HL-60 (cell line): ENCODE data around the gene JAGN1.
"Not testable (repeated sequence)": the region's sequence is repeated elsewhere in the genome, so short reads cannot be mapped to it uniquely, and the experiment has no call there.

Experiments
- DNase-seq, 2 experiments: peaks; one replicate each; pipeline ENCODE4 v3.0.0-alpha.2; 2010 to 2020; ENCODE audit warnings: low read depth in 1 of 2, low spot score in 1 of 2
- H3K27ac ChIP-seq: fragments of 250-450 bp; sonication (Bioruptor Pico); replicated peaks from 2 replicates; pipeline ENCODE4 v1.5.1; 2020; ENCODE audit warnings: mild to moderate bottlenecking, moderate library complexity
- H3K27me3 ChIP-seq: fragments of 250-450 bp; sonication (Bioruptor Pico); 2 replicates; pipeline ENCODE4 v1.5.1; 2021; ENCODE audit warnings: mild to moderate bottlenecking, moderate library complexity; ENCODE audit not compliant: insufficient read depth, poor library complexity, severe bottlenecking
- H3K4me3 ChIP-seq: replicated peaks from 2 replicates; pipeline ENCODE4 v1.5.1; 2011; ENCODE audit warnings: mild to moderate bottlenecking, control low read depth, low read length; ENCODE audit not compliant: insufficient read depth
- CTCF ChIP-seq: IDR thresholded peaks from one replicate; pipeline ENCODE4 v1.5.1; 2011; ENCODE audit warnings: low read length, control low read depth, inconsistent platforms; ENCODE audit not compliant: insufficient read depth
- GABPA ChIP-seq: IDR thresholded peaks from 2 replicates; pipeline ENCODE4 v1.6.1; 2012; ENCODE audit warnings: low read depth
- POLR2AphosphoS5 ChIP-seq: IDR thresholded peaks from 2 replicates; pipeline ENCODE4 v1.6.1; 2012; ENCODE audit warnings: low read depth
- SPI1 ChIP-seq: IDR thresholded peaks from 2 replicates; pipeline ENCODE4 v1.6.1; 2012; ENCODE audit warnings: low read depth, mild to moderate bottlenecking, borderline replicate concordance
- TF ChIP-seq, protein P1 (sequence below): IDR thresholded peaks from 2 replicates; pipeline ENCODE4 v1.6.1; 2012; ENCODE audit warnings: low read depth; ENCODE audit not compliant: insufficient replicate concordance

Gene JAGN1

DNA sequence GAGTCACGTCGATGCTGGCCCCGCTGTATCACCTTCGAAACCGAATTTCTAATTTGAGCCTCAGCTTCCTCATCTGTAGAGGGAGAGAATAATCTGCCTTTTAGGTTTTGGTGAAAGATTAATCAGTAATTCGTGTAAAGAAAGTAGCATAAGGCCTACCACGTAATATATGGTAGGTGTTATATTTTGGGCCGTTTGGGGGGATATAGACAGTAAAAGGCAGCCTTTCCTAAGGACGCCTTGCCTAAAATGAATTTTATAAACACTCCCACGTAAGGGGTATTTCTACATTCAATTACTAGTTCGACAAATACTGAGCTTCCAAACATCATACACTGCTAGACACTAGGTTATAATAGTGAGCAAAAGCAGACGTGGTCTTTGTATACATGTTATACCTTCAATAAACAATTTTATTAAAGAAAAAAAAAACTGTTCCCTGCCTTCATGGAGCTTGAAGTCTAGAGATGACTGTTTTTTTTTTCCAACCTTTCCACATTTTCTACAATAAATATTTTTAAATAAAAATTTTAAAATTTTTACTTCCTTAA is 737 bp downstream of the JAGN1 start:
- Histone ChIP-seq H3K27me3 (no peaks in the 10 kb centered on the region), H3K4me3 (peak overlapping the region; percentile 84), H3K27ac (peak overlapping the region; percentile 96)
- no peak for DNase-seq
- no peak for TF ChIP-seq SPI1
- TF ChIP-seq GABPA = no peak
- TF ChIP-seq, protein P1, sequence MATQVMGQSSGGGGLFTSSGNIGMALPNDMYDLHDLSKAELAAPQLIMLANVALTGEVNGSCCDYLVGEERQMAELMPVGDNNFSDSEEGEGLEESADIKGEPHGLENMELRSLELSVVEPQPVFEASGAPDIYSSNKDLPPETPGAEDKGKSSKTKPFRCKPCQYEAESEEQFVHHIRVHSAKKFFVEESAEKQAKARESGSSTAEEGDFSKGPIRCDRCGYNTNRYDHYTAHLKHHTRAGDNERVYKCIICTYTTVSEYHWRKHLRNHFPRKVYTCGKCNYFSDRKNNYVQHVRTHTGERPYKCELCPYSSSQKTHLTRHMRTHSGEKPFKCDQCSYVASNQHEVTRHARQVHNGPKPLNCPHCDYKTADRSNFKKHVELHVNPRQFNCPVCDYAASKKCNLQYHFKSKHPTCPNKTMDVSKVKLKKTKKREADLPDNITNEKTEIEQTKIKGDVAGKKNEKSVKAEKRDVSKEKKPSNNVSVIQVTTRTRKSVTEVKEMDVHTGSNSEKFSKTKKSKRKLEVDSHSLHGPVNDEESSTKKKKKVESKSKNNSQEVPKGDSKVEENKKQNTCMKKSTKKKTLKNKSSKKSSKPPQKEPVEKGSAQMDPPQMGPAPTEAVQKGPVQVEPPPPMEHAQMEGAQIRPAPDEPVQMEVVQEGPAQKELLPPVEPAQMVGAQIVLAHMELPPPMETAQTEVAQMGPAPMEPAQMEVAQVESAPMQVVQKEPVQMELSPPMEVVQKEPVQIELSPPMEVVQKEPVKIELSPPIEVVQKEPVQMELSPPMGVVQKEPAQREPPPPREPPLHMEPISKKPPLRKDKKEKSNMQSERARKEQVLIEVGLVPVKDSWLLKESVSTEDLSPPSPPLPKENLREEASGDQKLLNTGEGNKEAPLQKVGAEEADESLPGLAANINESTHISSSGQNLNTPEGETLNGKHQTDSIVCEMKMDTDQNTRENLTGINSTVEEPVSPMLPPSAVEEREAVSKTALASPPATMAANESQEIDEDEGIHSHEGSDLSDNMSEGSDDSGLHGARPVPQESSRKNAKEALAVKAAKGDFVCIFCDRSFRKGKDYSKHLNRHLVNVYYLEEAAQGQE = no peak
- TF ChIP-seq POLR2AphosphoS5 = no peak
- TF ChIP-seq CTCF = no peak

DNA sequence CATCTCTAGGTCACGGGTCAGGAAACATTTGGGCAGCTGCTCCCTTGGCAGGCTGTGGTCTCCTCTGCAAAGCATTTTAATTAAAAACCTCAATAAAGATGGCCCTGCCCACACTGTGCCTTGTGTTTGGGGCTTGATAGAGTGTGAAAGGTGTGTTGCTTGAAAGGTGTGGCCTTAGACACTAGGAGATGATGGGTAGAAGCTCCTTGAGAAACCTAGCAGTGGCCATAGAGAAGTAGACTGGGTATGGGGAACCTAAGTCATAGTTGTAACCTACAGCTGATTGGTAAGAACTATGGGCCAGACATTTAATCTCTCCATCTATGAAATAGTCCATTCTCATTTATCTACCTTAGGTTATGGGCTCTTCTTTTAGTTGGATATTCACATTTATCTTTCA is 3.3 kb downstream of the JAGN1 start:
- DNase-seq = no peak
- no peak overlapping the region for H3K27ac ChIP-seq

GRCh38 chr3:9895715-9896114 is 5.3 kb downstream of the JAGN1 start:
- H3K27ac ChIP-seq, H3K4me3 ChIP-seq, H3K27me3 ChIP-seq, DNase-seq: not testable (repeated sequence)

More for the DNA sequence above, 3.3 kb downstream of the JAGN1 start:
- Histone ChIP-seq H3K4me3 (no peak overlapping the region), H3K27me3 (no peaks in the 10 kb centered on the region)
- no peak for TF ChIP-seq SPI1
- no peak for TF ChIP-seq CTCF
- no peak for TF ChIP-seq GABPA
- TF ChIP-seq, protein P1 = no peak
- TF ChIP-seq POLR2AphosphoS5 = no peak

- not testable (repeated sequence) for H3K27me3 ChIP-seq
These were observed 6.5 kb downstream of the JAGN1 start for GRCh38 chr3:9896755-9897407.

More at GRCh38 chr3:9896755-9897407, 6.5 kb downstream of the JAGN1 start:
- H3K27ac ChIP-seq = peak overlapping the region; percentile 16; the same call in 1 of the 2 replicates
- DNase-seq, H3K4me3 ChIP-seq: not testable (repeated sequence)
